Activated naive CD4-positive, alpha-beta T cell (primary cell): Measurements from ENCODE around the gene AOPEP.
"Not testable (repeated sequence)": the region's sequence is repeated elsewhere in the genome, so short reads cannot be mapped to it uniquely, and the experiment has no call there.

Experiments
- DNase-seq, 4 experiments: peaks; one replicate each; lab custom pipeline; 2025; lab: John Stamatoyannopoulos, UW

The AOPEP gene

GRCh38 chr9:94934816-94935328 is 208.4 kb downstream of the AOPEP start:
- no peak for DNase-seq

GRCh38 chr9:94935396-94935795 is 208.9 kb downstream of the AOPEP start:
- no peak for DNase-seq

- no peak for DNase-seq
Observed at GRCh38 chr9:94936419-94936818, 209.9 kb downstream of the AOPEP start.

GRCh38 chr9:94937214-94937903 is 210.9 kb downstream of the AOPEP start:
- DNase-seq, result no peak

GRCh38 chr9:94938384-94938783 is 211.9 kb downstream of the AOPEP start:
- no peak for DNase-seq

- not testable (repeated sequence) for DNase-seq
Observed at GRCh38 chr9:94940296-94940695, 213.8 kb downstream of the AOPEP start.

- DNase-seq, result no peak
Observed at GRCh38 chr9:94941211-94941875, 214.8 kb downstream of the AOPEP start.

GRCh38 chr9:94944626-94945025 is 218.1 kb downstream of the AOPEP start:
- DNase-seq, result no peak

- DNase-seq, result no peak
Observed at GRCh38 chr9:94945197-94946144, 219.0 kb downstream of the AOPEP start.

- DNase-seq, result no peak
Observed at GRCh38 chr9:94946256-94946655, 219.8 kb downstream of the AOPEP start.

- no peak for DNase-seq
Observed at GRCh38 chr9:94948567-94949235, 222.2 kb downstream of the AOPEP start.

- no peak for DNase-seq
Observed at GRCh38 chr9:94949370-94949769, 222.9 kb downstream of the AOPEP start.

- no peak for DNase-seq
Observed at GRCh38 chr9:94950040-94950578, 223.6 kb downstream of the AOPEP start.

- no peak for DNase-seq
Observed at GRCh38 chr9:94950579-94951323, 224.3 kb downstream of the AOPEP start.

- DNase-seq, result no peak
Observed at GRCh38 chr9:94951324-94952135, 225.0 kb downstream of the AOPEP start.

- DNase-seq, result no peak
Observed at GRCh38 chr9:94952565-94953373, 226.3 kb downstream of the AOPEP start.

- DNase-seq, result no peak
Observed at GRCh38 chr9:94956731-94957130, 230.2 kb downstream of the AOPEP start.

- no peak for DNase-seq
Observed at GRCh38 chr9:94960964-94961363, 234.5 kb downstream of the AOPEP start.

- DNase-seq, result no peak
Observed at GRCh38 chr9:94961870-94962269, 235.4 kb downstream of the AOPEP start.
